Cardiac muscle cell (in vitro differentiated cells and primary cell): ENCODE results near the gene MAN1C1. TPM values are rescaled to one million over a fixed set of nuclear protein-coding genes. Genes with fewer than 3 reads are reported as not detected.

ENCODE experiments used
- DNase-seq, 2 donors: peaks; one replicate each; pipeline versions ENCODE4 v3.0.0 to v3.0.0-alpha.2; 2010 to 2017; ENCODE audit warnings: low read depth in 1 of 2, low spot score in 1 of 2
- H3K27ac ChIP-seq: fragments of 200-600 bp; sonication (generic); 2 replicates; pipeline ENCODE4 v1.5.1; 2016
- H3K27me3 ChIP-seq: fragments of 200-600 bp; sonication (generic); 2 replicates; pipeline ENCODE4 v1.6.0; 2016; ENCODE audit warnings: control low read depth
- H3K36me3 ChIP-seq: fragments of 200-600 bp; sonication (generic); 2 replicates; pipeline ENCODE4 v1.5.1; 2016; ENCODE audit warnings: control low read depth
- H3K4me1 ChIP-seq: fragments of 200-600 bp; sonication (generic); 2 replicates; pipeline ENCODE4 v1.8.1; 2017; ENCODE audit warnings: low read depth, mild to moderate bottlenecking, mixed run types
- H3K4me3 ChIP-seq: fragments of 200-600 bp; sonication (generic); 2 replicates; pipeline ENCODE4 v1.5.1; 2016; ENCODE audit warnings: mild to moderate bottlenecking
- H3K9me3 ChIP-seq: fragments of 200-600 bp; sonication (generic); 2 replicates; pipeline ENCODE4 v1.5.1; 2017; ENCODE audit warnings: low read depth, mild to moderate bottlenecking, control low read depth
- polyA plus RNA-seq: library from polyadenylated mRNA; unstranded; fragments of >200 nt; fragmentation: Nextera tagmentation; extraction: Ambion mirVana; gene quantifications from 2 replicates; pipeline ENCODE4 v1.2.1, GENCODE V29; 2016
- total RNA-seq: library from RNA; depleted of rRNA; stranded (reverse); fragments of >200 nt; gene quantifications from 2 replicates; pipeline ENCODE4 v1.2.3, GENCODE V29; 2016
- TF ChIP-seq, protein P1 (sequence below): IDR thresholded peaks from 2 replicates; pipeline ENCODE4 v1.5.1; 2012; ENCODE audit warnings: low read depth, mild to moderate bottlenecking, low read length

Gene MAN1C1
- total and polyA plus RNA-seq, 2 experiments from 2014 or later, result 88.8 to 118 TPM

DNA sequence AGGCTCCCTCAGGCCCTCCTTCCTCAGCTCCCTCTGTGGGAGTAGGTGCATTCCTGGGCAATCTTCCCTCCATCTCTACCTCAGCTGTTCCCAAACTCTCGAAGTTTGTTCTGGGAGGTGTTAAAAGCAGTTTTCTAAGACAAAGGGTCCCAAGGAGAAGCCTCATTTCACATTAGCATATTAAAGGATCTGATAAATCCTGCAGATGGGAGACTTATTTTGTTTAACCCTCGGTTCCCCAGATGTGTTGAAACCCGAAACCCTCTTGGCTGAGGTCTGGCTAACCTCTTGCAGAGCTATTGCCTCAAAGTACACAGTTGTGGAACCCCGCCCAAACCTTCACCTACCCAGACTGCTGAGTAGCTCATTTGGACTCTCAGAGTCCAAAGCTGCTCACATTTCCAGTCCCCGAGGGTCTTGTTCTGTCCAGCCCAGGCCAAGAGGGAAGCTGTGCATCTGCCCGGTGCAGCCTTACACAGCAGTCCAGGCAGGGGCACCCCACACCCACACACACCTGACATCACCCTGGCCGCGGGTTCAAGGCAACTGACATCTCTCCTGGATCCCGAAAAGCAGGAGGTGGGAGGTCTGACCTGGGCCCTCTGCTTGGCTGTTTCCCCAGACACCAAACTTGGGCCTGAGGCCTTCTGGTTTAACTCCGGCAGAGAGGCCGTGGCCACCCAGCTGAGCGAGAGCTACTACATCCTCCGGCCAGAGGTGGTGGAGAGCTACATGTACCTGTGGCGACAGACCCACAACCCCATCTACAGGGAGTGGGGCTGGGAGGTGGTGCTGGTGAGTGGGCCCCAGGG lies 163.9 kb downstream of the MAN1C1 start:
- H3K4me3 ChIP-seq, result no peak overlapping the region
- peak; percentile 39 to 60 for DNase-seq
- no peaks in the 10 kb centered on the region for H3K27me3 ChIP-seq
- peak overlapping the region; percentile 79 for H3K27ac ChIP-seq
- TF ChIP-seq, protein P1, sequence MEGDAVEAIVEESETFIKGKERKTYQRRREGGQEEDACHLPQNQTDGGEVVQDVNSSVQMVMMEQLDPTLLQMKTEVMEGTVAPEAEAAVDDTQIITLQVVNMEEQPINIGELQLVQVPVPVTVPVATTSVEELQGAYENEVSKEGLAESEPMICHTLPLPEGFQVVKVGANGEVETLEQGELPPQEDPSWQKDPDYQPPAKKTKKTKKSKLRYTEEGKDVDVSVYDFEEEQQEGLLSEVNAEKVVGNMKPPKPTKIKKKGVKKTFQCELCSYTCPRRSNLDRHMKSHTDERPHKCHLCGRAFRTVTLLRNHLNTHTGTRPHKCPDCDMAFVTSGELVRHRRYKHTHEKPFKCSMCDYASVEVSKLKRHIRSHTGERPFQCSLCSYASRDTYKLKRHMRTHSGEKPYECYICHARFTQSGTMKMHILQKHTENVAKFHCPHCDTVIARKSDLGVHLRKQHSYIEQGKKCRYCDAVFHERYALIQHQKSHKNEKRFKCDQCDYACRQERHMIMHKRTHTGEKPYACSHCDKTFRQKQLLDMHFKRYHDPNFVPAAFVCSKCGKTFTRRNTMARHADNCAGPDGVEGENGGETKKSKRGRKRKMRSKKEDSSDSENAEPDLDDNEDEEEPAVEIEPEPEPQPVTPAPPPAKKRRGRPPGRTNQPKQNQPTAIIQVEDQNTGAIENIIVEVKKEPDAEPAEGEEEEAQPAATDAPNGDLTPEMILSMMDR, result no peak
- peaks cover 47% of the 10 kb centered on the region for H3K4me1 ChIP-seq
- no peaks in the 10 kb centered on the region for H3K36me3 ChIP-seq
- H3K9me3 ChIP-seq, result no peaks in the 10 kb centered on the region

DNA sequence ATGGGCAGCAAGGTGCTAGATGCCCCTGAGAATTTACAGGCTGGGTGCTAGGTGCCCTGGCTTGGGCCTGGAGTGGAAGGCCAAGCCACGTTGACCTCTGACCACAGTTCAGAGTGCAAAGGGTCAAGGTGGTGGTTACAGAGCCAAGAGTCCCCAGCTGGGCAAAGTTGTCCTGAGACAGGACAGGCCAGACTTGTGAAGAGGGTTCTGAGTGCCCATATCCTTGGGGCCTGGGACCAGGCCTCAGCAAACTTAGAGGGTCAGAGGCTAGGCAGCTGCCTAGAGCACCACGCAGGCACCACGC lies 164.5 kb downstream of the MAN1C1 start:
- Histone ChIP-seq H3K27ac (peak overlapping the region; percentile 79), H3K4me3 (no peak overlapping the region), H3K36me3 (no peaks in the 10 kb centered on the region), H3K27me3 (no peaks in the 10 kb centered on the region), H3K4me1 (peaks cover 50% of the 10 kb centered on the region), H3K9me3 (no peaks in the 10 kb centered on the region)
- no peak for DNase-seq
- TF ChIP-seq, protein P1, result no peak

DNA sequence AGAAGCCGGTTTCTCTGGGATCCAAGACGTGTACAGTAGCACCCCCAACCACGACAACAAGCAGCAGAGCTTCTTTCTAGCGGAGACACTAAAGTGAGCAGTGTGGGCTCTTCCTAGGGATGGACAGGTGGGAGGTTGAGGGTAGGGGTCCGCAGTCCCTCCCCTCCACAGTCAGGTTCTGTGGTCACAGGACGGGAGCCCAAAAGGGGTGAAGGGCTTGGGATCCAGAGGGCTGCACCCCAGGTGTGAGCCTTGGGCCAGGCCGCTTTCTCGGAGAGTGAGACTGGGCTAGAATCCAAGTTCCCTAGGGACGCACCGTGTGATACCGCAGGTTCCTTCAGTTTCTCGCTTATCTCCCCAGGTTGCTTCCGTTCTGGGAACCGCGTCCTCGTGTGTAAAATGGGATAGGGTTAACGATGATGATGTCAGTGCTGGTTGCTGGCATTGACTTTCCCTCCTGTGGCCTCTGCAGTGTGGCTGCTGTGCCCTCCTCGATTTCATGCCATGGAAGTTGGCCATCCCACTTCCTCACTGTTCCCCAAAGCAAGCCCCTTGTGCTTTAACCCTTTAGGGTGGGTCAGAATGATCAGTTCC lies 166.1 kb downstream of the MAN1C1 start:
- TF ChIP-seq, protein P1, result no peak
- H3K36me3 ChIP-seq, result no peaks in the 10 kb centered on the region

DNA sequence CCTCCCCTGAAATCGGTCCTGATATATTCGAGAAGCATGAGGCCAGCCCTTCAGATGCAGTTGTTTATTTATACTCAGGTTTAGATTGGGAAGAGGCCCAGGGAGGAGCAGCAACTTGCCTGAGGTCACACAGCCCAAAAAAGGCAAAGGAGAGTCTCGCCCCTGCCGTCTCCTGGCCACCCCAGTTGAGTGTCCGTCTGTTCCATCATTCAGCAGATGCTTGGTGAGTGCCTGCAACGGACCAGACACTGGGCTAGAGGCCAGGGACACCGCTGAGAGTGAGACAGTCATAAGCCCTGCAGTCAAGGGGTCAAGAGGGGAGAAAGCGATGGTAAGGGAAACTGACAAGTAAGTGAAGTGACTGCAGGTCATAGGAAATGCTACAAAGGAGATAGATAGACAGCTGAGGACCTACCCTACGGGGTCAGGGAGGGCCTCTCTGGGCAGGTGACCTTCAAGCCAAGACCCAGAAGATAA lies 168.0 kb downstream of the MAN1C1 start:
- no peaks in the 10 kb centered on the region for H3K9me3 ChIP-seq
- H3K36me3 ChIP-seq, result no peaks in the 10 kb centered on the region
- no peak overlapping the region for H3K4me3 ChIP-seq
- DNase-seq, result peak in 1 of 2 donors; percentile 87
- peak overlapping the region; percentile 67 for H3K27ac ChIP-seq
- H3K4me1 ChIP-seq, result peaks cover 57% of the 10 kb centered on the region
- no peaks in the 10 kb centered on the region for H3K27me3 ChIP-seq
- TF ChIP-seq, protein P1, result no peak

More for the DNA sequence above, 166.1 kb downstream of the MAN1C1 start:
- no peaks in the 10 kb centered on the region for H3K9me3 ChIP-seq
- no peak for DNase-seq
- H3K4me3 ChIP-seq, result no peak overlapping the region
- H3K4me1 ChIP-seq, result peaks cover 58% of the 10 kb centered on the region
- H3K27ac ChIP-seq, result peak overlapping the region; percentile 67
- no peaks in the 10 kb centered on the region for H3K27me3 ChIP-seq

DNA sequence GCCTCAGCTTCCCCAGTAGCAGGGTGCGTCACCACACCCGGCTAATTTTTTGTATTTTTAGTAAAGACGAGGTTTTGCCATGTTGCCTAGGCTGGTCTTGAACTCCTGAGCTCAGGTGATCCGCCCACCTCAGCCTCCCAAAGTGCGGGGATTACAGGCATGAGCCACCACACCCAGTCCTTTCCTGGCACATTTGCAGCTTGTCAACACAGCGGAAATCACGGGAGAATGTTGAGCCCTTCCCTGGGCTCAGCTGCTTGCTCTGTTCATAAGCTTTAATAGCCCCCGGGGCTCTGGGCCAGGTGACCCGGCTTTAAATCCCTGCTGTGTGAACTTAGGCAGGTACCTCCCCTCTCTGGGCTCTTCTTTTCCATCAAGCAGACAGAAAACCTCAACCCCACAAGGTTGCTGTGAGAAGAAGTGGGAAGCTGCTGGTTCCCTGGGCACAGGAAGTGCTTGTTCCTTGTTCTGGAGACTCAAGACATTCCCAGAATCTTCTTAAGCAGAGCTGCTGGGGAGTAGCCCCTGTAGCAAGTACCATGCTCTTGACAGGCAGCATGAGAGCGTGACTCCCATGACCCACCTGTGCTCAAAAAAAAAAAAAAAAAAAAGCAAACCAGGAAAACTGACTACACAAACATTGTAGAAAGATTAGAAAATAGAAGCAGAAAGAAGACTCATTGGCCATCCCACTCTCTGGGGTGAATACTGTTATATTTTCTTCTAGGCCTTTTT lies 168.9 kb downstream of the MAN1C1 start:
- H3K4me1 ChIP-seq, result peaks cover 48% of the 10 kb centered on the region
- H3K27me3 ChIP-seq, result no peaks in the 10 kb centered on the region
- TF ChIP-seq, protein P1, result no peak
- no peaks in the 10 kb centered on the region for H3K9me3 ChIP-seq
- no peak overlapping the region for H3K4me3 ChIP-seq
- H3K27ac ChIP-seq, result peak overlapping the region; percentile 67
- DNase-seq, result no peak
- no peaks in the 10 kb centered on the region for H3K36me3 ChIP-seq
